GM12864 (cell line): ENCODE measurements around the gene FKBP15.

Experiments used
- DNase-seq: peaks from one replicate; pipeline ENCODE4 v3.0.0-alpha.2; 2011; ENCODE audit warnings: low read depth
- H3K4me3 ChIP-seq: 2 replicates; pipeline ENCODE4 v1.5.1; 2011; ENCODE audit warnings: mild to moderate bottlenecking, low read depth, low read length, control low read depth
- CTCF ChIP-seq: IDR thresholded peaks from 2 replicates; pipeline ENCODE4 v1.5.1; 2011; ENCODE audit warnings: low read depth, mild to moderate bottlenecking, moderate library complexity, low read length, control low read depth, inconsistent platforms; ENCODE audit errors: missing control alignments

FKBP15 gene

GRCh38 chr9:113247640-113248039 is 26.6 kb upstream of the FKBP15 start:
- DNase-seq: no peak
- no peak for TF ChIP-seq CTCF

GRCh38 chr9:113246928-113247327 is 25.9 kb upstream of the FKBP15 start:
- TF ChIP-seq CTCF: no peak
- H3K4me3 ChIP-seq: no peak overlapping the region
- no peak for DNase-seq

More at GRCh38 chr9:113247640-113248039, 26.6 kb upstream of the FKBP15 start:
- H3K4me3 ChIP-seq: no peak overlapping the region

GRCh38 chr9:113245894-113246293 is 24.8 kb upstream of the FKBP15 start:
- no peak overlapping the region for H3K4me3 ChIP-seq
- TF ChIP-seq CTCF: no peak
- DNase-seq: no peak

GRCh38 chr9:113244556-113244955 is 23.5 kb upstream of the FKBP15 start:
- TF ChIP-seq CTCF: no peak
- no peak for DNase-seq
- no peak overlapping the region for H3K4me3 ChIP-seq

GRCh38 chr9:113241161-113241560 is 20.1 kb upstream of the FKBP15 start:
- H3K4me3 ChIP-seq: no peak overlapping the region
- no peak for TF ChIP-seq CTCF
- no peak for DNase-seq

GRCh38 chr9:113238859-113239232 is 17.8 kb upstream of the FKBP15 start:
- H3K4me3 ChIP-seq: no peak overlapping the region
- no peak for DNase-seq
- no peak for TF ChIP-seq CTCF

- no peak for TF ChIP-seq CTCF
- no peak for DNase-seq
Measured at GRCh38 chr9:113238202-113238858, 17.3 kb upstream of the FKBP15 start.

More at GRCh38 chr9:113238202-113238858, 17.3 kb upstream of the FKBP15 start:
- no peak overlapping the region for H3K4me3 ChIP-seq
